HepG2 (cell line): Measurements from ENCODE around the gene DAB1. TPM values are rescaled to one million over a fixed set of nuclear protein-coding genes. Genes with fewer than 3 reads are reported as not detected.
A peak's percentile ranks its signal among the peaks of the same experiment; 100 is the strongest.

Experiments used
- ATAC-seq: fragments of 200-7000 bp; cut with Tn5 transposase; 3 replicates; pipeline ENCODE4 v1.9.1; 2020; ENCODE audit warnings: mild to moderate bottlenecking, moderate library complexity
- BruUV-seq: library from RNA; stranded (reverse); fragments of 400-500 nt; replicated peaks from 2 replicates; lab custom pipeline; 2021; lab: Mats Ljungman, UMichigan
- CTCF ChIA-PET: fragments of 300-600 bp; formaldehyde crosslinking; extraction: SDS; loops from one replicate; lab custom pipeline; 2021; ENCODE audit warnings: low total read pairs, inconsistent platforms, low intra/inter-chr PET ratio; lab: Yijun Ruan, JAX
- POLR2A ChIA-PET: fragments of 350-600 bp; sonication (Branson Sonifier 250); formaldehyde crosslinking; loops from one replicate; lab custom pipeline; 2020; ENCODE audit warnings: antibody characterized with exemption, inconsistent platforms; lab: Yijun Ruan, JAX
- DNase-seq: peaks from one replicate; pipeline ENCODE4 v3.0.0-alpha.2; 2015; ENCODE audit warnings: low spot score
- FAIRE-seq: peaks from 3 replicates; lab custom pipeline; 2011; peaks lifted over from hg19 to GRCh38; lab: Jason Lieb, UNC
- H2AFZ ChIP-seq: one replicate; pipeline ENCODE4 v1.6.1; 2011; ENCODE audit warnings: low read length, inconsistent platforms
- H3K27ac ChIP-seq: fragments of 300-600 bp; 3 replicates; pipeline ENCODE4 v1.8.0; 2011; ENCODE audit warnings: mixed run types, mild to moderate bottlenecking, mixed read lengths, low read length, inconsistent platforms; ENCODE audit not compliant: insufficient read depth; ENCODE audit errors: extremely low read length
- H3K27me3 ChIP-seq, 2 experiments: fragments of 200-600 bp in 1 of 2; 2 replicates in 1 of 2; 3 replicates in 1 of 2; pipeline versions ENCODE4 v1.6.0 to v1.8.0; 2011; ENCODE audit warnings: low read length in 2 of 2, mild to moderate bottlenecking in 2 of 2, moderate library complexity in 2 of 2, inconsistent platforms in 1 of 2; ENCODE audit not compliant: insufficient read depth in 2 of 2, control insufficient read depth in 1 of 2
- H3K36me3 ChIP-seq, 2 experiments: fragments of 200-600 bp in 1 of 2; replicated peaks in 1 of 2; 2 replicates in 1 of 2; 3 replicates in 1 of 2; pipeline versions ENCODE4 v1.5.1 to v1.8.0; 2011; ENCODE audit warnings: low read length in 2 of 2, inconsistent platforms in 1 of 2; ENCODE audit not compliant: insufficient read depth in 2 of 2, control insufficient read depth in 1 of 2
- H3K4me1 ChIP-seq: 2 replicates; pipeline ENCODE4 v1.5.1; 2012; ENCODE audit warnings: low read length, inconsistent platforms; ENCODE audit not compliant: insufficient read depth
- H3K4me2 ChIP-seq: 2 replicates; pipeline ENCODE4 v1.6.0; 2011; ENCODE audit warnings: low read depth, low read length, inconsistent platforms
- H3K4me3 ChIP-seq, 3 experiments: fragments of 200-600 bp in 1 of 3; sonication (generic), shearing (Covaris generic) in 1 of 3; replicated peaks in 1 of 3; 2 replicates each; pipeline ENCODE4 v1.5.1; 2011 to 2016; ENCODE audit warnings: low read length in 3 of 3, inconsistent platforms in 2 of 3, low read depth in 2 of 3, mild to moderate bottlenecking in 2 of 3, control low read depth in 1 of 3, mixed read lengths in 1 of 3; ENCODE audit not compliant: insufficient read depth in 1 of 3
- H3K79me2 ChIP-seq: one replicate; pipeline ENCODE4 v1.6.1; 2011; ENCODE audit warnings: low read length, inconsistent platforms; ENCODE audit not compliant: insufficient read depth
- H3K9ac ChIP-seq: 2 replicates; pipeline ENCODE4 v1.6.0; 2011; ENCODE audit warnings: mild to moderate bottlenecking, low read depth, low read length, inconsistent platforms; ENCODE audit not compliant: insufficient read depth
- H3K9me3 ChIP-seq: 2 replicates; pipeline ENCODE4 v1.5.1; 2012; ENCODE audit warnings: mild to moderate bottlenecking, low read length
- H4K20me1 ChIP-seq: 2 replicates; pipeline ENCODE4 v1.6.0; 2011; ENCODE audit warnings: inconsistent platforms, mild to moderate bottlenecking, low read length, moderate library complexity; ENCODE audit not compliant: insufficient read depth
- ATF2 ChIP-seq: sonication (generic); formaldehyde crosslinking; IDR thresholded peaks from 2 replicates; pipeline ENCODE4 v1.4.0; 2020; ENCODE audit warnings: missing genetic modification reagents
- BCL6 ChIP-seq: IDR thresholded peaks from 2 replicates; pipeline ENCODE4 v1.6.1; 2016; ENCODE audit warnings: missing genetic modification reagents, missing compliant biosample characterization
- CTCF ChIP-seq: sonication (generic); formaldehyde crosslinking; IDR thresholded peaks from 2 replicates; pipeline ENCODE4 v1.5.0; 2020; ENCODE audit warnings: mild to moderate bottlenecking, missing genetic modification reagents, moderate library complexity
- EZH2 ChIP-seq: conservative IDR thresholded peaks from 2 replicates; pipeline ENCODE4 v1.6.1; 2012; ENCODE audit warnings: mild to moderate bottlenecking, low read depth, low read length, moderate library complexity
- HNRNPLL ChIP-seq: fragments of 200-400 bp; formaldehyde crosslinking; IDR thresholded peaks from 2 replicates; pipeline ENCODE4 v1.6.1; 2017; ENCODE audit warnings: mild to moderate bottlenecking, low read depth, low read length; ENCODE audit not compliant: poor library complexity, severe bottlenecking
- MIXL1 ChIP-seq: IDR thresholded peaks from 2 replicates; pipeline ENCODE4 v1.6.1; 2016
- STAG1 ChIP-seq: sonication (generic); formaldehyde crosslinking; IDR thresholded peaks from 2 replicates; pipeline ENCODE4 v1.4.0; 2020; ENCODE audit warnings: missing genetic modification reagents
- ZNF800 ChIP-seq: sonication (generic); formaldehyde crosslinking; IDR thresholded peaks from 2 replicates; pipeline ENCODE4 v1.4.0; 2020; ENCODE audit warnings: missing genetic modification reagents
- WGBS: methylation state at CpG from one replicate; pipeline ENCODE4 v1.1.6; 2017; ENCODE audit warnings: low lambda C conversion rate; 5-methylcytosine and 5-hydroxymethylcytosine counted together
- in situ Hi-C: cut with HindIII; loops from 2 replicates; pipeline ENCODE4 v1.10.0; 2017; ENCODE audit warnings: low pct_unique_long_range_greater_than_20kb; ENCODE audit not compliant: extremely low pct_ligation_motif_present
- intact Hi-C: fragments of 100-400 bp; cut with micrococcal nuclease; formaldehyde crosslinking; loops from one replicate; pipeline ENCODE4 v1.10.0; 2022; ENCODE audit not compliant: unreplicated experiment
- polyA plus RNA-seq, 8 experiments: library from polyadenylated mRNA; depleted of rRNA in 3 of 8; stranded (reverse) in 7 of 8; unstranded in 1 of 8; fragments of >200 nt; fragmentation: Illumina TruSeq in 4 of 8; extraction: Trizol in 4 of 8; gene quantifications; 2 replicates each; pipeline versions ENCODE4 v1.2.1 to v1.2.3, GENCODE V29; 2011 to 2016; ENCODE audit warnings: low read depth in 4 of 8, missing spikeins in 1 of 8, mixed read lengths in 1 of 8; ENCODE audit not compliant: insufficient read depth in 1 of 8
- total RNA-seq, 5 experiments: library from RNA; depleted of rRNA; stranded (reverse); fragments of >200 nt; fragmentation: Illumina TruSeq; extraction: Trizol; gene quantifications; 2 replicates each; pipeline ENCODE4 v1.2.3, GENCODE V29; 2016; ENCODE audit warnings: low read depth in 1 of 5

Gene DAB1
- total and polyA plus RNA-seq, 2 of the 13 experiments (the other 11 are each of a cell fraction or from before 2014, with no cell fraction given): 0.04 to 0.13 TPM

GRCh38 chr1:57422271-57423134 is 1.4 kb downstream of the DAB1 start:
- TF ChIP-seq STAG1 (CRISPR knock-in tag) (peak; percentile 33), HNRNPLL (peak; percentile 51), EZH2 (peak; percentile 88; the same call in 1 of the 2 replicates), ATF2 (CRISPR knock-in tag) (no peak), CTCF (CRISPR knock-in tag) (peak; percentile 23), ZNF800 (CRISPR knock-in tag) (peak; percentile 70; the same call in 1 of the 2 replicates), BCL6 (0 out of 2 replicates have a peak, but pooled peaks have one; percentile 25), MIXL1 (CRISPR knock-in tag) (no peak)
- Histone ChIP-seq H3K36me3 (no peaks in the 10 kb centered on the region), H2AFZ (no peak overlapping the region), H3K9ac (no peak overlapping the region), H4K20me1 (no peaks in the 10 kb centered on the region), H3K27me3 (peaks cover 9 to 51% of the 10 kb centered on the region in 2 experiments), H3K9me3 (no peaks in the 10 kb centered on the region), H3K4me2 (peak overlapping the region; percentile 27; the same call in 1 of the 2 replicates), H3K4me1 (peaks cover 18% of the 10 kb centered on the region), H3K27ac (no peak overlapping the region), H3K79me2 (no peaks in the 10 kb centered on the region), H3K4me3 (peak overlapping the region in 1 of 3 experiments; percentile 33; a peak in 1 of 6 replicates)
- no peak for FAIRE-seq
- BruUV-seq: no TSS peak
- no peak for DNase-seq
- WGBS: 5% methylated on average over 39 of the region's 66 CpGs
- ChIA-PET POLR2A (no interaction called here), CTCF (no interaction called here)
- in situ Hi-C loops (loop anchor here (10.0 kb wide), 1 partner anchor 622 kb away; no protein-coding TSS in a partner anchor), intact Hi-C loops (loop anchor here (2.0 to 10.0 kb wide), 3 partner anchors 42 to 350 kb away; no protein-coding TSS in a partner anchor)
- peak; percentile 66 for ATAC-seq
